ENCODE data around the gene MARS1.
"Not testable (repeated sequence)": the region's sequence is repeated elsewhere in the genome, so short reads cannot be mapped to it uniquely, and the experiment has no call there.

MARS1 gene

DNA sequence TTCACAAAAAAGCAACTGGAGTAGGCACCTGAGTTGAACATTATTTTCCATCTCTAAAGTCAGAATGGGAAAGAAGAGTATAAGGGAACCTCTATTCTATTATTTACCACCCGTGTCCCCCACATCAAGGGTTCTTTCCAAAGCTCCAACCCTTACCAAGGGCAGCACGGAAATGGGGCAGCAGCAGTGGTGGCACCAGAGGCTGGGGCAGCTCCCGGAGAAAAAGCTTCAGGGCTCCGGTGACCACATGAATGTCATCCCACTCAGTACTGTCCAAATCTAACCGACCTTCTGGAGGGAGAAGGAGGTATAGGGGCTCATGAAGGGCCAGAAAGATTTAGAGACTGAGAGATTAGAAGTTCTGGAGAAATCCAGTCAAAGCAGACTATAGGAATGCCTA is 14.0 kb upstream of the MARS1 start:
- no peak for DNase-seq

DNA sequence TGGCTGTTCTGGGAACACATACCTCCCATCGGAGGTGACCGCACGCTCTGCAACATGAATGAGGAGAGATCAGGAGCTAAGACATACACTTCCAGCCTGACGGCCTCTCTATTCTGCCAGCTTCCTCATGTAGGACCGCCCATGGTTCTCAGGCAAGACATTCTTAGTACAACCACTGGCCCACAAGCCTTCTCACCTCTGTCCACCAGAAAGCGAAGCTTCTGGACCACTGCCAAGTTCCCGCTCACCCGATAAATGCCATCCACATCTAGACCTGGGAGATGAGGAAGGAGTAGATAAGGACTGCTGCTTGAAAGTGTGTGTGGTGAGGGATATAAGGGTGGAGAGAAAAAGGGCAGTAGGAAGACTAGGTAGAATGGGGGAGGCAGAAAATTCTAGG is 13.4 kb upstream of the MARS1 start:
- no peak for DNase-seq

- DNase-seq, result no peak
Measured at GRCh38 chr12:57474862-57475261, 13.0 kb upstream of the MARS1 start.

DNA sequence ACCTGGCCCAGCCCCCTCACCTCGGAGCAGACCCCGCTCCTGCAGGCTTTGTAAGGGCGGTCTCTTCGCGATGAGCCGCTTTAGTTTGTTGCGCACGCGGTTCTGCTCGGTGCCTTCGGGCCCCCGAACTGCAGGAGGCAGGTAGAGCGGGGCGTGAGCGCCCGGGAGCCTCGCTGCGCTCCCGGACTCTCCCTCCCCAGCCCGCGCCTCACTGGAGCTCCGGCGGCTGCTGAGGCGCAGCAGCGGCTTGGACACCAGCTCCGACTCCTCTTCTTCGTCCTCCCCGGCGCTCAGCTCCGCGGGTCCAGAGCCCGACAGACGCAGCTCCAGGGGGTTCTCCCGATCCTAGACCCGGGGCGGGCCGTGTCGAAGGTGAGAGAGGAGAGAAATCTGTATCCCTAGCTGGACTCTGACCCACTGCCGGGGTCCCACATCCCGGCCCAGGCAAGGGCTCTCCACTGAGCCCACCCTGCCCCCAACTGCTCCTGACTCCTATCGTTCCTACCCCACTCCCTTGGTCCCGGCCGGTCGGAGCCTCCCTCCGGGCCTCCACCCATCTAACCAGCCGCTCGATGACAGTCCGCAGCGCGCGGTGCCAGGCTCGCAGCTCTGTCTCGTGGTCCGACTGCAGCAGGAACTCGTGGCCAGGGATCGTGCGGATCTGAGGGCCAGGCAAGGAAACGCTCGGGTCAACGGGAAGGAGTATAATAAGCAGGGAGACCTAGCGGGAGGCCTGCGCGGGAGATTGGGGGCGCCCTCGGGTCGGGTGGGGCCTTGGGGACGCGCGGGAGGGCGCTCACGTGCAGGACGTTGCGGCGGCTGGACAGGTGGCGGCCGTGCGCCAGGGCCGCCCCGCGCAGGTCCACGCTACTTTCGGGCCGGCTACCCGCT is 12.4 kb upstream of the MARS1 start:
- DNase-seq, result no peak

DNA sequence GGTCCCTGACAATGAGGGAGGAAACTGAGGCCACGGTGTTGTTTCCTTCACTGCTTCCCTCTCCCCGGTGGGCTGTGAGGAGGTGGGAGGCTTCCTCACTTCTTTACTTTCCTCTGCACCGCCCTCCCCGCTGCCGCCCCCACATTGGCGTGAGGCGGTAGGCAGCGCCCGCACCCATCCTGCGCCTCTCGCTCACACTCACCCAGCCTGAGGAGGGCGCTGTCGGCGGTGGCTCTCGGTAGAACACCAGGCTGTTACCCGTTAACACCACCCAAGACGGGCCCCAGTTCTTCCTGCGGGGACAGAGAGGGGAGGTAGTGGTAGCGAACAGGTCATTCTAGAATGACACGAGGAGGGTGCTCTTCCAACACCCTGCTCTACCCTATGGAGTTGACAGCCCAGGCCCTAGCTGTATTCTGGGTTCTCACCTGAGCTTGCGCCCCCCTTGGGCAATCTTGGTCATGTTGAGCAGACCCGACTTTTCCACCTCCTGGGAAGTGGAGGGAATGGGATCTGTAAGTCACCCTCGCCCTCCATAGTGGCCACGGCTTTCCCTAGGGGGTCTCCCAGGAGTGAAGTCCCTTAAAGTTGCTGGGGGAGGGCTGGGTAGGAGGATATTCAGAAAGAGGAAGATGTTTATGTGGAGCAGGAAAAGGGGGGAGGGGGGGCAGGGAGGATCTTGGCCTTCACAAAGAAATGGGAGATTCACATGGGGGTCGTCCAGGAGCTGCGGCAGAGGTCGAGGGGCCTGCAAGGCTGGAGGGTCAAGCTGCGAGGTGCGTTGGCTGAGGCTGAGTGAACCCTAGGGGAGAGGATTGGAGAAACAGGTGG is 11.5 kb upstream of the MARS1 start:
- DNase-seq, result no peak

DNA sequence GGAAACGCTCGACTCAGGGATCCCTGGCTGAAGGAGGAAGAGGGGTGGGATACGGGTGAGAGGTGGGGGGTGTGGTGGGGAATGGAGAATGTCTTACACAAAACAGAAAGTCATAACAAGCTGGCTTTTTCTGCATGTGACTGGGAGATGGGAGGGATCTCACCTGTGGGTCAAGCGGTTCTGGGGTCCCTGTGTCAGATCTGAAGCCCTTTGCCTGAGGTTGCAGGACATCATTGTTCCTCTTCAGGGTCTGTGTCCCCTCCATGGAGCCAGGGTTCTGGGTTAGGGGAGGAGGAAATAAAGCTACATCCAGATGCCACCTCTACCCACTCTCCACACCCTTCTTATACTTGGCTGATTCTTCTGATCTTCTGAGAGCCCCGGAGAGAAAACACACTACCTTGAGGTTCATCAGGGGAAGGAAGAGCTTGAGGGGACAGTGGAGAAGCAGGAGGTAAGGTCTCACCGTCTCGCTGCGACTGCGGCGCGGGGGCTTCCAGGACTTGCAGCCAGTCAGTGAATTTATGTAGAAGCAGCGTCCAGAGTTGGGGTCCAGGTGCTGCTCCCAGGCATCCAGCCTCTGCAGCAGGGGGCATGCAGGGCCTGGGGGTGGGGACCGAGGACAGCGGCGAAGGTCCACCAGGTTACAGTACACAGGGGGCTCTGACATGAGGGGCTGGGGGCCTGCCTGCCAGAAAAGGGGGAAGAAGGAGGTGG is 10.7 kb upstream of the MARS1 start:
- no peak for DNase-seq

DNA sequence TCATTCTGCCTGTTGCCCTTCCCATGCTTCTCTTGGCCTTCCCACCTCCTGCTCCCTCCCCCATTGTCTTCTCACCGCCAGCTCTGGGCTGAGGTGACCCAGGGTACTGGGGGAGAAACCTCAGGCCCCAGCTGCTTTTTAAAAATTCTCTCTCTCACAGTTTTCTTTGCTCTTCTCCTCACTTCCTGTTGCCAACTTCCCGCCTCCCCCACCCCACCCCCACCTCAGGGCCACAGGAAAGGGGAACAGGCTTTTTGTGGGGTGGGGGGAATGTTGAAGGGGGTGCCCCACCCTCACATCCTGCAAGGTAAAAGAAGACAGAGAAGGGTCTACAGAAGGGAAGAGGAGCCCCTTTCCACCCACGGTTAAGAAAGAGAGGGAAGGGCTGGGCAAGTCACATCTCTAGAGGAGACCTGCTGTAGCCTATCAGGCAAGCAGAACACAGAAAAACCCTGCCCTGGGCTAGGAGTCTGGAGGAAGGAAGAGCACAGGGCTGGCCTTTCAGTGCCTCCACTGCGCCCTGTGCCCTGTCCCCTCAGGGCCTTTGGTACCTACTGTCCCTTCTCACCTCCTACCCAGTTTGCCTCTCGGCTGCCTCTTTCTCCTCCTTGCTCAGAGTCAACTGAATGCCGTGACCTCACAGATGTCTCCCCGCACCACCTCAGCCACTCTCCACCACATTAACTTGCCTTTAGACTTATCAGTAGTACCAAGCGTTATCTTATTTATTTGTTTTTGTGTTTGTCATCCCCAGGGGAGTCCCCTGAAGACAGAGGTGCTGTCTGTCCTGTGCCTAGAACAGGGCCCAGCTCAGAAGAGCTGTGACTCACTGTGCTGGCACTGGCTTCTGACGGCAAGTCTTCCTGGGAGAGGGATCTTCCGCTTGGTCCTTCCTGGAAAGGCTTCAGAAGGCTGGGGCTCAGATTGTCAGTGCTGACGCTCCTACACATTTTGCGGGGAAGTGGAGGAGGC is 9.9 kb upstream of the MARS1 start:
- DNase-seq, result no peak

DNA sequence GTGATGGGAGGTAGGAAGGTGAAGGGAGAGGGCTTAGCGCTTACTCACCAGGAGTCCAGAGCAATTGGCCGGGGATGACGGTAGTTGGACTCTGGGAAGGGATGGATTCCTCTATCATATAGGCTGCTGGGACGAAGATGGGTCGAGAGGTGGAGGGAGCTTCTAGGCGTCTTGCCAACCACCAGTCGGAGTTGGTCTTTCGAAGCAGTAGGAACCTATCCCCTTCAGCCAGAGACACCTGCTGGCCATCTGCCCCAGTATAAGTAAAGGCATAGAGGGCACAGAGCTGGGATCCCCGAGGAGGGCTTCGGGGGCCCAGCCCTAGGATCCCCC is 8.9 kb upstream of the MARS1 start:
- DNase-seq, result no peak

DNA sequence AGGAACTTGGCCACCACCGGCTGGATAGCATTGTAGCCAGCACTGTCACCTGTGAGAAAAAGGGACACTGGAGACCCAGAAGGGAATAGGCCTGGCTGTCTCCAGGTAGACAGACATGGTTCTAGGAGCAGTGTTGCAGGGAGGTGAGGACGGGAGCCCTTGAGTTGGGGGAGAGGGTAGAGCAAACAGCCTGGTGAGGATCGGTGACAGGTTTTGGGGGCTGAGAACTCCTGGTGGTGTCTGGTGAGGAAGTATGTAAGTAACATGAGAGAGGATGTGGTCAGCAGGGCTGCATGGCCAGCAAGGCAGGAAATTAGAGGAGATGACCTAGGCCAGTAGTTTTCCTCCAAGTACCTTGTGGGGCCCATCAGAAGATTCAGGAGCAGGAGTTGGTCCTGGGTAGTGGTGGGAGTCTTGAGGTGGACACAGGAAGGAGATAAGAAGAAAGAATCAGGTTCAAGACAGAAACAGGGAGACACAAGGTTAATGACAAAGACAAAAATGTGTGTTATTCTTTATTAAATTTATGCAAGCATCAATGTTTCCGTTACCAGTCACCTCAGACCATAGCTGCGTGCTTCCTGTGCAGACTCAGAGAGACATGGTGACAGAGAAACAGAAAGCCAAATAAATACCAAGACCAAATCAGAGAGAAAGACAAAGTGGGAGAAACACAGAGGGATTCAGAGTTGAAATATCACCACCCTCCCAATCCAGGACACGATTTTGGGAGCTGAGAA is 8.3 kb upstream of the MARS1 start, which contains the start of gene ARHGAP9:
Gene ARHGAP9, minus strand, starts transcription at position 491 of the 740 bp plus-strand sequence. Its CDS starts 460 bp downstream, at position 31.
- no peak for DNase-seq

DNA sequence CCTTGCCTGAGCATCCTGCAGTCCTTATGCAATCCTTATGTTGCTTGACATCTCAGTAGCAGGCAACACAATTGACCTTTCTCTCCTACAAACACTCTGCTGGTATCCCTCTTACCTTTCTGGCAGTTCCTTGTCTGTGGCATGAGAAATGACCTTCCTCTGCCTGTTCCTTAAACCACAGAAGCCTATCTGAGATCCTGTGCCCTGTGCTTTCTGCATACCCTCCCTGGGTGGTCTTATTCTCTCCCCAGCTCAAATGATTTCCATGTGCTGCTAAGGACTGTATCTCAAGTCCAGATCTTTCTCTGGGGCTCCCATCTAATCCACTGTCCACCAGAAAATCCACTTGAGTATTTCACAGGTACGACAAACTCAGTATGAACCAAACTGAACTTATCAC is 6.2 kb upstream of the MARS1 start:
- DNase-seq, result no peak

- DNase-seq, result peak; percentile 84
Measured at GRCh38 chr12:57483466-57483865, 4.4 kb upstream of the MARS1 start.

GRCh38 chr12:57485695-57486094 is 2.2 kb upstream of the MARS1 start:
- DNase-seq, result no peak

DNA sequence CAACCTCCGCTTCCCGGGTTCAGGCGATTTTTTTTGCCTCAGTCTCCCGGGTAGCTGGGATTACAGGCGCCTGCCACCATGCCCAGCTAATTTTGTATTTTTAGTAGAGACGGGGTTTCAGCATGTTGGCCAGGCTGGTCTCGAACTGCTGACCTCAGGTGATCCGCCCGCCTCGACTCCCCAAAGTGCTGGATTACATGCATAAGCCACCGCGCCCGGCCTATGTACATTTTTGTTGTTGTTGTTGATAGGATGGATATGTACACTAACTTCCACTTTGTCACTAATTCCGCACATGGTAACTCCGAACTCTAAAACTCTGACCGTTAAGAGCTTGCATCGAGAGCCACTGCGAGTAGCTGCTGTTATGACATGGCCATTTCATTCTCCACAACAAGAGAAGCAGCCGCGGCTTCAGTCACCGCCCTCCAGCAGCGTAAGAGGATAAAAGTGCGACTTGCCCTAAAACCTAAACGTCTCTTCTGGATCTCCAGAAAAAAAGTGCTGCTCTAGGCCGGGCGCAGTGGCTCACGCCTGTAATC is 742 bp upstream of the MARS1 start:
- DNase-seq, result no peak

DNA sequence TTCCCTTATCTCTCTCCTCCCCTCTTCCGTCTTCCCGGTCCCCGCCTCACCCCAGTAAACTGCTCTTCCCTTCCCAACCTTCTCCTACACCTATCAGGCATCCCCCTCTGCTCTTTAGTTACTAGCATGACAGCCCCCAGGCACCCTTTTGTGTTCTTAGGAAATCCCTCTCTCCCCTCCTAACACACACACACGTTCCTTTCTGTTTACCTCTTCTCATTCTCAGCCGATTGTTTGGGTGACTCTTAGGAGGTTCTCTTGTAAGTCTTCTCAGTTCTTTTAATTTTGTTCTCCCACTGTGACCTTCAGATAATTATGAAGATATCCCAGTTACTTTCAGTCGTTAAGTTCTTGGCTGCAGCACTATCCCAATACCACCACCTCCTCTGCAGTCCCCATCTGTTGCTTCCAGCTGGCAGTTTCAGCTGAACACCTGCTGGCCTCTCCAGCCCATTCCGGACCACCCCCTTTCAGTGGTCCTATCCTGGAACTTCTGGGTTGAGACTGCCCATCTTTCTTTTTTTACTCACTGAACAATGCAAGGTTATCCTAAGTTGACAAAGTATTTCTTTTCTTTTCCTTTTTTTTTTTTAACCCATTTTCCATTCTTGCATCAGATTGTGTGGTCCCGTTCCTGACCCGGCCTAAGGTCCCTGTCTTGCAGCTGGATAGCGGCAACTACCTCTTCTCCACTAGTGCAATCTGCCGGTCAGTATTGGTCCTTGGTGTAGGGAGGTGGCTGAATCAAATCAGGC is 711 bp downstream of the MARS1 start:
- no peak for DNase-seq

DNA sequence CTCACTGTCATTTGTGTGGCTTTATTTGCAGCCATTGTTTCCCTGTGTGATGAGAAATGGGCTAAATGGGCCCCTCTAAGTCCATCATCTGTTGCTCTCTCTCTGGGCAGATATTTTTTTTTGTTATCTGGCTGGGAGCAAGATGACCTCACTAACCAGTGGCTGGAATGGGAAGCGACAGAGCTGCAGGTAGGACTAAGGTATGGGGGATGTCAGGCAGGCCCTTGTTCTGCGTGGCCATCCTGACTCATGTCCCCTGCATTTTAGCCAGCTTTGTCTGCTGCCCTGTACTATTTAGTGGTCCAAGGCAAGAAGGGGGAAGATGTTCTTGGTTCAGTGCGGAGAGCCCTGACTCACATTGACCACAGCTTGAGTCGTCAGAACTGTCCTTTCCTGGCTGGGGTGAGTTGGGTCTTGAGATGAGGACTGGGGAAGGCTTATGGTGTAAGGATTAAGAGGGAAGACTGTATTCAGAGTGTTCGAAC is 1.3 kb downstream of the MARS1 start:
- peak; percentile 22 for DNase-seq

GRCh38 chr12:57490126-57490525 is 2.3 kb downstream of the MARS1 start:
- no peak for DNase-seq

DNA sequence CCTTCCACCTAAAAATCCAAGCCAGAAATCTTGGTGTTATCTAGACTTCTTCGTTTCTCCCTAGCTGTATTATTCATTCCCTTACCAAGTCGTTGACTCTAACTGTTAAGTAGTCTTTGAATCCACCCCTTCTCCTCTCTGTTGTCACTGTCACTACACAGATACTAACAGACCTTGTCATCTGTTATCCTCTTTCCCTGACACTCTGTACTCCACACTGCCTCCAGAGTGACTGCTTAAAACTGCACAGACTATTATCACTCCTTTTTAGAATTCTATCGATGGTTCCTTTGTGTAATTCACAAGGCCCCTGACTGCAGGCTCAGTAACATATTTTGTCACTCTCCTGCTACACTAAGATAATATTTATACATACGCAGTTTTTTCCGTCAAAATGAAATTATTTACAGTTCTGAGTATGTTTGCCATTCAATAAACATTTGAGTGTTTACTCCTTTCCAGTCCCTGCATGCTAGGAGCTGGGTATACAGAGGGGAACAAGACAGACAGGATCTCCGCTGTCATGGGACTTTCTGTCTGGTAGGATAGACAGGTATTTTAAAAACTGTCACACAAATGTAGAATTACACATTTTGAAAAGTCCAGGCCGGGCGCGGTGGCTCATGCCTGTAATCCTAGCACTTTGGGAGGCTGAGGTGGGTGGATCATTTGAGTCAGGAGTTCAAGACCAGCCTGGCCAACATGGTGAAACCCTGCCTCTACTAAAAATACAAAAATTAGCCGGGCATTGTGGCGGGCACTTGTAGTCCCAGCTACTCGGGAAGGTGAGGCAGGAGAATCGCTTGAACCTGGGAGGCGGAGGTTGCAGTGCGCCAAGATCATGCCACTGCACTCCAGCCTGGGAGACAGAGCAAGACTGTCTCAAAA is 3.8 kb downstream of the MARS1 start:
- no peak for DNase-seq

- DNase-seq, result not testable (repeated sequence)
Measured at GRCh38 chr12:57495051-57495701, 7.3 kb downstream of the MARS1 start.

GRCh38 chr12:57496822-57497221 is 9.0 kb downstream of the MARS1 start:
- DNase-seq, result no peak
